GM19193 (cell line): Measurements from ENCODE around the gene CPNE5.

Experiments
- POLR2A ChIP-seq: IDR thresholded peaks from 4 replicates; pipeline ENCODE4 v1.6.1; 2011; ENCODE audit not compliant: insufficient read depth, insufficient read length; ENCODE audit errors: extremely low read depth

The CPNE5 gene

DNA sequence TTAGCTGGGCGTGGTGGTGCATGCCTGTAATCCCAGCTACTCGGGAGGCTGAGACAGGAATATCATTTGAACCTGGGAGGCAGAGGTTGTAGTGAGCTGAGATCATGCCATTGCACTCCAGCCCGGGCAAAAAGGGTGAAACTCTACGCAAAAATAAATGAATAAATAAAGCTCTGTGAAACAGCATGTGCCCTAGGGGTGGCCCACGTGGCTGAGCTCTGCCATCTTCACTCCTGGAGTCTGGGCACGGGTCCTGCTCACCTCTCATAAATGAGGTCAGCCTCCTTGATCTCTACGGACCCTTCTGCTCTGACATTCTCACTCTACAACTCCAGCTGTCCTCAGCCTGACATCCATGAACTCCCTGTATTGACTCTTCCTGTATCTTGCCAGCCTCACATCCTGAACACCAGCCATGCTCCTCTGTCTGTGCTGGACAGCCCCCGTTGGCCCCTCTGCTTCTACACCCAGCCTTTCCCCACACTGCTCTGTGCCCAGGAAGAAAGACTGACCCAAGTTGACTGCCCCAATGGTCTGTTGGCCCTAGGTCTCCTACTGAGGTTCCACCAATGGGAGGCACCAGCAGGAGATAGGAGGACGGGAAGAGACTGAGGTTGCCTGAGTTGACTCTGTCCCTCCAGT lies 21.9 kb downstream of the CPNE5 start:
- no peak for TF ChIP-seq POLR2A

DNA sequence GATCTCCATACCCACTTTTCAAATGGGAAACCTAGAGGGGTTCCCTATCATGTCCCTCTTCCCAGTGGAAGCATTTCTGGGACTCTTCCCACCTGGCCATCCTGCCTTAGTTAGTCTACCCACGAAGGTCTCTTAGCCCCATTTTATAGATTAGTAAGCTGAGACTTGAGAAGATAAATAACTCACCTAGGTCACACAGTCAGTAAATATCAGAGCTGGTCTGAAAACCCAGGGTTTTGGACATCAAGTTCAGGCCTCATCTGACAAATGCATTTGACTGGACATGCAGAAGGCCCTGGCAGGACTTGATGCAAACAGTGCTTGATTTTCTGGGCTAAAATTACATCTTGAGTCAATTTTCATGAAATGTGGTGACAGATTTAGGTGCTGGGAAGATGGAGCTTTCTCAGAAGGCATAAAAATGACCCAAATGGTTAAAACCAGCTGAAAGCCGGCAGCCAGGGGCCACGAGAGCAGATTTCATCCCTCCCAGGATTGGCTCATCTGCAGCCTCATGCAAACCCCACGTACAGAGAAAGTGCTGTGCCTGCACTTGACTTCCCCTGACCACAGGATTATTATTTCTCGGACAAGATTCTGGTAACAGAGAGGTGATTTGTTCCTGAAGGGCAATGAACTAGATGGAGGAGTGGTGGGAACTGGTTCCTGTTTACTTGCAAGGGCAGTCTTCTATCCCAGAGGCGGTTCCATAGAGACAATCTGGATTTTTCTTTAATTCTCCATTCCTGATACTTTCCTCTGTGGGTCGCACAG lies 23.1 kb downstream of the CPNE5 start:
- TF ChIP-seq POLR2A, result no peak

DNA sequence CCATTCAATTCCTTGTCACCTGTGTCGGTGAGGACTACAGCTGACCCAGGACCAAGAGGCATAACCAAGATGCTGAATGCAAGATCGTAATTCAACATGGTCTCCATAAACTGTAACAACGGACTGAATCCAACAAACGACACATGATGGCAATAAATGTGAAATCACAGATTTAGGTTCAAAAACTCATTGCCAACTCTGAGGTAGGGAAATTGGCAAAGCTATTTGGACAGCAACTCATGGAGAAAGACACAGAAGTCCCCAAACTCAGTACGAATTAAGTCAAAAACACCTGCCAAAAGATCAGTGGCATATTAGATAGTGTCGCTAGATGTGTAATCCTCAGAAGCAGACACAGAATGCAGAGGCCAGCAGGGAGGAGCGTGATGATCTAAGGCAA lies 25.0 kb downstream of the CPNE5 start:
- no peak for TF ChIP-seq POLR2A

DNA sequence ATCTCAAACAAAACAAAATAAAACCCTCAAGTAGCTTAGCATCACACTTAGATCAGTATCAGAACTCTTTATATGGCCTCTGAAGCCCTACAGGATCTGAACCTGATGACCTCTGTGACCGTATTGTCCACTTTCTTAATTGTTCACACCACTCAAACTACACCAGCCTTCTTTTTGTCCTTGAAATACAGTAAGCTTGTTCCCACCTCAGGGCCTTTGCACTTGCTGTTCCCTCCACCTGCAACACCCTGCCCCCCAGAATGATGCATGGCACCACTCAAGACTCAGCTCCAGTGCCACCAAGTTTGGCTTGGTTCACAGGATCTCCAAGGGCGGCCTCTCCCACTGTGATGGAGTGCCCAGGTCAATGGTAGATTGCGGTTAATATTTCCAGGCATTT lies 25.7 kb downstream of the CPNE5 start:
- no peak for TF ChIP-seq POLR2A

DNA sequence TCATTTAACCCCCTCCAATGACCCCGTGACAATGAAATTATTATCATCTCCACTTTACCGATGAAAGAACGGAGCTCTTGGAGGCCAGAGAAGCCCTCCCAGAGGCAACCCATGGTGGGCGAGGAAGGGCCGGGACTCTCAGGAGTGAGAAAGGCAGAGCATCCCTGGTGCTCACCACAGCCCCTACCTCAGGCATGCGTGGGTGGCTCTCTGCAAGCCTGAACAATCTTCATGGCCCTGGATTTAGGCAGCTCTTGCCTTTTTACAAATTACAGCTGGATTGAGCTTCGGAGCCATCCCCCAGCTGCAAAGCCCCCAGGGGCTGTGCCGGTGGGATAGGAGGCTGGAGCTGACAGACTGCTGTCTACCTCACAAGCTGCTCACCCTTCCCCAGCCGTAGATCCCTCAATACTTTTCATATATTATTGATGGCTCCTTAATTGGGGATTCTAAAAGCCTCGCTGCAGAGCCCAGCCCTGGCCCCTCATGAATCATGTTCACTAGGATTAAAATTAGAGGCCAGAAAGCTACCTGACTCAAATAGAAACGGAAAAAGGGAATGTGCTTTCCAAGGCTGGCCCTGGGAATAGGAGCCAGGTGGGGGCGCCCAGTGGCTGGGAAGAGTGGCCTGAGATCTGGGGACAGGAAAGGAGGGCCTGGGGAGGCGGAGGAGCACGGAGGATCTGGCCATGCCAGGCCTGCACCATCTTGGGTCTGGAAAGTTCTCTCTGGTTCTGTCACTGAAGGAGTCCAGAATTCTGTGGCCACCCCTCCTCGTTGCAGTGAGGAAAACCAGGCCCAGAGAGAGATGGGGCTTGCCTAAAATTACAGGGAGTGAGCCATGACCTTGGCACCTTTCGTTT lies 29.1 kb downstream of the CPNE5 start:
- no peak for TF ChIP-seq POLR2A

DNA sequence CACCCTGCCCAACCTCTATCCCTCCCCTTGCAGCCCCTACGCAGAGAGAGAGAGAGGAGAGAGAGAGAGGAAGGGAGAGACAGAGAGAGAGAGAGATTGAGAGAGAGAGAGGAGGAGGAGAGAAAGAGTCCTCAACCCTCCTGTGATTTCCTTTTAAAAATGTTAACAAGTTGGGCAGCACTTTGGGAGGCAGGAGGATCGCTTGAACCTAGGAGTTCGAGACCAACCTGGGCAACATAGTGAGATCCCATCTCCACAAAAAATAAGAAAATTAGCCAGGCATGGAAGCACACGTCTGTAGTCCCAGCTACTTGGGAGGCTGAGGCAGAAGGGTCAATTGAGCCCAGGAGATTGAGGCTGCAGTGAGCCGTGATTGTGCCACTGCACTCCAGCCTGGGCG lies 30.1 kb downstream of the CPNE5 start:
- TF ChIP-seq POLR2A, result no peak

DNA sequence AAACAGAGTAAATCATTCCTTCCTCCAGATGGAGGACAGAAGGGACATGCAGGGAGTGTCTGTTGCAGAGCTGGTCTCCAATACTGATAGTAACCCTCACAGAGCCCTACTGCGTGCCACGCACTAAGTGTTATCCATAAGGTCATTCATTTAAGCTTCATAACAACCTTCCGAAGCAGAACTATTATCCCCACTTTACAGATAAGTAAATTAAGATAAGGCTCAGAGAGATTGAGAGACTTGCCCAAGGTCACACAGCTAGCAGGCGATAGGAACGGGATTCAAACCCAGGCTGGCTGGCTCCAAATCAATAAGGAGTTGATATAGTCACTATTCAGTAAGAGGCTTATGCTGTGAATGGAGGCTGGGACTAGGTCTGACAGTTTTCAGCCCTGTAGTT lies 30.6 kb downstream of the CPNE5 start:
- no peak for TF ChIP-seq POLR2A

DNA sequence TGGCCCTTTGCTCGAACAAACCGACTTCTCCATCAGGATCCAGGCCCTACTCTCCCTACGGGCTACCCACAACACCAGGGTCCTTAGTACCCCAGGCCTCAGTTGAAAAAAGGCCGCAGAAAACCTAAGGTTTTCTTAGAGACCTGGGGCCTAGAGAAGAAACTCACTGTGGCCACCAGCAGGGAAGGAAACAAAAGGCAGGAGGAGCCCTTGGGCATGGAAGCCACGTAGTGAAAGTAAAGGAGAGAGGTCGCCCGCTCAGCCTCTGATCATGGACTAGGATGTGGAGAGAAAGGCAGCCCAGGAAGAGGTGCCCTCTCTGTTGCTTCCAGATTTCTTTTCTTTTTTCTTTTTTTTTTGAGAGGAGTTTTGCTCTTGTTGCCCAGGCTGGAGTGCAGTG lies 31.5 kb downstream of the CPNE5 start:
- no peak for TF ChIP-seq POLR2A

DNA sequence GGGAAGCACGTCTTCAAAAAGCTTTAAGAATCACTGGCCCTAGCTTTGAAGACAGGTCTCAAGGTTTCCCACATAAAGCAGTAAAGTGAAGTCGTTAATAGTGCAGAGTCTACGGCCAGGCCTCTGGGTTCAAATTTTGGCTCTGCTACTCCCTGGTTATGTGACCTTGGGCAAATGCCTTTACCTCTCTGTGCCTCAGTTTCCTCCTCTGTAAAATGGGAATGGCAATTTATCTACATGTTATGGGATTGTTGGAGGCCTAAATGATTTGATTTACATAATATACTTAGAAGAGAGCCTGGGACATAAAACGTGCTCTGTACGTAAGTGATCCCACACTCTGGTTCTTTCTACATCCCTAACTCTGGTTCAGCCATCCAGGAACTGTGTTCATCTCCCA lies 32.1 kb downstream of the CPNE5 start:
- no peak for TF ChIP-seq POLR2A

DNA sequence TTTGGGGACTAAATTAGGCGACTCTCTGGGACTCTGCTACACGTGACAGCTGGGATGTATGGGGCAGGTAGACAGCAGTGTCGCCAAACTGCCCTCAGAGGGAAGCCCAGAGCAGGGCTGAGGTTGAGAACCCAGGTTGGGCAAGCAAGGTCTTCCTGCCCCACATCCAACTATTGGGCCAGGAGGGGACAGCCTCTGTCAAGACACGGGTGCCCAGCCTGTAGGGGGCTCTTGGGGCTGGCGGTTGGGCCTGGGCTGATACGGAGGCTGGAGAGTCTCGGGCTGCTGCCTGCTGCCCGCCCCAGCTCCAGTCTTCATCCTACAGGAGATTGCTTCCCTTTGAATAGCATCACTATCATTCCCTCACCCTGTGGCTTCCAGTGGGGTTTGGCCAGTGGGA lies 33.3 kb downstream of the CPNE5 start:
- no peak for TF ChIP-seq POLR2A

DNA sequence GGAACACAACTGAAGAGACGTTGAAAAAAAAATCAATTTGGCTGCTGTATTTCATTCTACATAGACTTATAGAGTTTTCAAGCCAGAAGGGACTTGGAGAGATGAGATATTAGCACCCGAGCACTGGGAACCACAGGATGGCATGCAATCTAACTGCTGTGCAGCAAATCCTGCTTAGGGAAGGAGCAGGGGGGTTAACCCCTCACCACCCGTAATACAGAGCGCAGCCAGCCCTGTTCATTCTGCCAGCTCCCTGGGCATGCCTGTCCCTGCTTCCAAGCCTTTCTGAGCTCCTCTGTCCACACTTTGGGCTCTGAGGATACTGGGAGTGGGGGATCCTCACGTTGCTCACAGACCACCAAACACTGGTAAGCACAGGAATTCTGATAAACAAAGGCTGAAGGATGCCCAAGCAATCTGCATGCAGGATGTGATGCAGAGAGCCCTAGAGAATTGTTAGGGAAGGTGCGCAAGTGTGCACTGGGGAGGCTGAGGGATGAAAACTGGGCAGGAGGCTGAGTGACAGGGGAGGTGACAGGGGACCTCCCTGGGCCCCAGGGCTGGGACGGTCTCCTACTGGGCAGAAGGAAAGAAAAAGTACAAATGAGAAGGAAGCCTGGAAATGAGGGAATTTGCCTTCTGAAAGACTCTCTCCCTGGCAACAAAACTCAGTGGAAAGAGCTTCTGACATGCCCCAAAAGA lies 34.0 kb downstream of the CPNE5 start:
- no peak for TF ChIP-seq POLR2A

DNA sequence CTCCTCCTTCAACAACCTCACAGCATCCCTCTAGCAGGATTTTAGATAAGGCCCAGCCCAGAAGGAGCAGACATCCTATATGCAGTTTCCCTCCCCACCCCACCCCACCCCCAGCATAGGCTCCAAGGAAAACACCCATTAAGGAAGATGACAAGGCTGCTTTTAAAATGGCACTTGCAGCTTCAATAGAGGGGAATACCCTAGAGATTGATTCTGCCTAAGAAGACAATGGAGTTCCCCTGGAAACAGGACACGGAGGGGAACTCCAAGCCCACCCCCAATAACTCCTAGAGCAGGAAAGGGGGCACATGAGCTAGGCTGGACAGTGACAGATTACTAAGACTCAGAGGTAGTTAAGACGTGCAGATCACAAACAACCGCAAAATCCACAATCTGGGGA lies 34.7 kb downstream of the CPNE5 start:
- no peak for TF ChIP-seq POLR2A

DNA sequence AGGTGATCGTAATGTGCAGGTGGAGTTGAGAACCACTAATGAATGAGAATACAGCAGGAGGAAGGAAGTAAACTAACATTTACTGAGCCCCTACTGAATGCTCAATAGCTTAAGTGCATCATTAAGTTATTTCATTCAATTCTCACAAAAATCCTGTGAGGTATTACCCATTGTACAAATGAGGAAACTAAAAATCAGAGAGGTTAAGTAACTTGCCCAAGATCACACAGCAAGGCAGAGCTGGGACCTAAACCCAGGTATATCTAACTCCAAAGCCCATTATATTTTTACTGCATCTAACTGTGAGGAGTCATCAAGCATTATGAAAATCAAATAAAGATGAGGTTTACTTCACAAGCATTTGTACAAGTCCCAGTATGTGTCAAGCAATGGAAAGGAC lies 35.3 kb downstream of the CPNE5 start:
- no peak for TF ChIP-seq POLR2A

DNA sequence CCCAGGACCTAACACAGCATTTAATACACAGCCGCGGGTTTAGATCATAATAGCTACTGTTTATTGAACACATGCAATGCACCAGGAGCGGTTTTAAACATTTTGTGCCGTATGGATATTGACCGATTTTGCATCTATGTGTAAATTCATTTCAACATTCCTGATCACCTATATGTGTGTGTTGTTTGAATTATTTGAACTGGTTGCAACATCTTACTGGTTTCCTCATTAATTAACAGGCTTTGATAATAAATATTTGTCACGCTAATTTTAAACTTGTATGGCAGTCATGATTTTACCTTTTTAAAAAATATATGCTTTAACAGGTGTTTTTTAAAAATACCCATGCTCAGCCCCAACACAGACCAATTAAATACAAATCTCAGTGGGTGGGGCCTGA lies 35.8 kb downstream of the CPNE5 start:
- TF ChIP-seq POLR2A, result no peak

DNA sequence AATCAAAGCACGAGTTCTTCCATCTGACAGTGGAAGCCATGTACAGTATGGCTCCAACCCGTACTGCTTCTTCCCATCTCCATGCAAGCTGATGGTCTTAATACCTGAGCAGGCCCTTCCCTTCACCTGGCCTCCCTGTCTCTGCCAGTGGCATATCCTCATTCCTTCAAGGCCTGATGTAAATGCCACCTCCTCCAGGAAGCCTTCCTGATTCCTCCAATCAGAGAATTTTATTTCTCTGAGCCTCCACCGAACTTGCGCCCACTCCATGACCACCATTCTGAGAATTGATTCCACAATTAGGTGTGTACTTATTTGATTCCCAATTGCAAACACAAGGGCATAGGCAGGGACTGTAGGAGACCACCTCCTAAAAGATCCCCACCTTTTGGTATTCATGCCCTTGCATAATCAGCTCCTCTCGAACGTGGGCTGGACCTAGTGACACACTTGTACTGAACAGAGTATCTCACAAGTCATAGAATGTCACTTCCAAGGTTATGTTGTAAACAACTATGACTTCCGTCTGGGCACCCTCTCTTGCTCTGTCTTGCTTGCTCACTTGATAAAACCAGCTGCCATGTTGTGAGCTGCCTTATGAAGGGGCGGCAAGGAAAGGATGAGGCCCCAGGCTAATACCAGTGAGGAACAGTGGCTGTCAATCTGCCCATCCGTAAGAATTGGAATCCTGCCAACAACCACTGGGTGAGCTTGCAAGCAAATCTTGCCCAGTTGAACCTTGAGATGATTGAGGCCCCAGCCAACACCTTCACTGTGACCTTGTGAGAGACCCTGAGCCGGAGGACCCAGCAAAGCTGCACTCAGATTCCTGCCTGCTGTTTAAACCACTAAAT lies 38.8 kb downstream of the CPNE5 start:
- TF ChIP-seq POLR2A, result no peak

DNA sequence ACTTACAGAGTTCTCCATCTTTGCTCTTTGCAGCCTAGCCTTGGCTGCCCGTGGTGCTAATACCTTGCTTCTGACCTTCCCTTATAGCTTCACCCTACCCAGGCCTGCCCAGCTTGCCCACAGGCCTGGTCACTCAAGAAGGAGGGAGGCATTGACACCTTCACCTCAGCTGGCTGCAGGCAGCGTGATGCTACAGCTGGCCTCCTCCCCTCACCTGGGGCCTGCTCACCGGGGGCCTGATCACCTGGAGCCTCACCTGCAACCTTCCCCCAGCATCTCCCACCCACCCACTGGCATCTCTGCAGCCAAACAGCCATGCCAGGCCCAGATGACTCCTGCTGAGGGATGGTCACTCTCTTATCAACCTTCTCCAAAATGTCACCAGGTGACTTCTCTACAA lies 40.4 kb downstream of the CPNE5 start:
- no peak for TF ChIP-seq POLR2A
